Measurements from ENCODE around the gene RBM47.

- TF ChIP-seq CTCF (IDR thresholded peaks at IDR 0.05; ENCODE audit: insufficient read depth, low read length) (no peak), REST (IDR thresholded peaks at IDR 0.05; ENCODE audit: insufficient replicate concordance, low read depth) (no peak)
These were observed 127.4 kb downstream of the RBM47 start for GRCh38 chr4:40502220-40502619.
